Measurements from ENCODE around the gene TMEM101.
"Not testable (repeated sequence)": the region's sequence is repeated elsewhere in the genome, so short reads cannot be mapped to it uniquely, and the experiment has no call there.

Gene TMEM101

GRCh38 chr17:44024271-44024663, 9.5 kb upstream of the TMEM101 start:
- no peak for DNase-seq (ENCODE audit: low read depth in 1 of 2, low spot score in 1 of 2)

GRCh38 chr17:44023545-44024270, 8.9 kb upstream of the TMEM101 start:
- DNase-seq (ENCODE audit: low read depth in 1 of 2, low spot score in 1 of 2) = no peak

- no peak for DNase-seq (ENCODE audit: low read depth in 1 of 2, low spot score in 1 of 2)
Observed at GRCh38 chr17:44022246-44022645, 7.5 kb upstream of the TMEM101 start.

- not testable (repeated sequence) for DNase-seq (ENCODE audit: low read depth in 1 of 2, low spot score in 1 of 2)
Observed at GRCh38 chr17:44021227-44021626, 6.5 kb upstream of the TMEM101 start.

- DNase-seq (ENCODE audit: low read depth in 1 of 2, low spot score in 1 of 2) = no peak
Observed at GRCh38 chr17:44014133-44014436, 678 bp downstream of the TMEM101 start.

- DNase-seq (ENCODE audit: low read depth in 1 of 2, low spot score in 1 of 2) = no peak
Observed at GRCh38 chr17:44012874-44013273, 1.9 kb downstream of the TMEM101 start.

- no peak for DNase-seq (ENCODE audit: low read depth in 1 of 2, low spot score in 1 of 2)
Observed at GRCh38 chr17:44012391-44012790, 2.4 kb downstream of the TMEM101 start.

- no peak for DNase-seq (ENCODE audit: low read depth in 1 of 2, low spot score in 1 of 2)
Observed at GRCh38 chr17:44011876-44012275, 2.9 kb downstream of the TMEM101 start.

- DNase-seq (ENCODE audit: low read depth in 1 of 2, low spot score in 1 of 2) = no peak
Observed at GRCh38 chr17:44010966-44011647, 3.7 kb downstream of the TMEM101 start.

- no peak for DNase-seq (ENCODE audit: low read depth in 1 of 2, low spot score in 1 of 2)
Observed at GRCh38 chr17:44008205-44008909, 6.4 kb downstream of the TMEM101 start.

GRCh38 chr17:44007346-44008204, 7.2 kb downstream of the TMEM101 start:
- no peak for DNase-seq (ENCODE audit: low read depth in 1 of 2, low spot score in 1 of 2)

- DNase-seq (ENCODE audit: low read depth in 1 of 2, low spot score in 1 of 2) = peak; percentile 95
Observed at GRCh38 chr17:44006598-44007345, 8.0 kb downstream of the TMEM101 start.

GRCh38 chr17:44006272-44006597, 8.5 kb downstream of the TMEM101 start:
- no peak for DNase-seq (ENCODE audit: low read depth in 1 of 2, low spot score in 1 of 2)

- DNase-seq (ENCODE audit: low read depth in 1 of 2, low spot score in 1 of 2) = no peak
Observed at GRCh38 chr17:44005527-44006271, 9.1 kb downstream of the TMEM101 start.

- DNase-seq (ENCODE audit: low read depth in 1 of 2, low spot score in 1 of 2) = no peak
Observed at GRCh38 chr17:44004761-44005526, 9.8 kb downstream of the TMEM101 start.

GRCh38 chr17:44004077-44004760, 10.5 kb downstream of the TMEM101 start, which contains the start of gene NAGS:
Gene NAGS (plus strand): TSS chr17:44004622. CDS start chr17:44004664, 42 bp downstream.
- no peak for DNase-seq (ENCODE audit: low read depth in 1 of 2, low spot score in 1 of 2)

- DNase-seq (ENCODE audit: low read depth in 1 of 2, low spot score in 1 of 2) = no peak
Observed at GRCh38 chr17:44002141-44002848, 12.5 kb downstream of the TMEM101 start.

- no peak for DNase-seq (ENCODE audit: low read depth in 1 of 2, low spot score in 1 of 2)
Observed at GRCh38 chr17:44001461-44001920, 13.3 kb downstream of the TMEM101 start.

Measured in stimulated activated CD4-positive, alpha-beta T cell treated with anti-CD3 and anti-CD28 coated beads, Interleukin-15, amount 100 ng/mL, for 1 hour (primary cell).